HCT116 (cell line): ENCODE data around the gene BRSK2. TPM values are rescaled to one million over a fixed set of nuclear protein-coding genes. Genes with fewer than 3 reads are reported as not detected.

ENCODE experiments used
- ATAC-seq: fragments of 200-7000 bp; cut with Tn5 transposase; 2 replicates; pipeline ENCODE4 v1.9.1; 2020; ENCODE audit warnings: mild to moderate bottlenecking, moderate library complexity
- BruUV-seq: library from RNA; stranded (reverse); fragments of 400-500 nt; replicated peaks from 2 replicates; lab custom pipeline; 2021; lab: Mats Ljungman, UMichigan
- CTCF ChIA-PET: fragments of 300-600 bp; sonication (Branson Sonifier 250); formaldehyde crosslinking; loops from one replicate; lab custom pipeline; 2021; ENCODE audit warnings: antibody characterized with exemption; lab: Charles Lee
- POLR2A ChIA-PET: fragments of 300-600, 350-600 bp; sonication (Branson Sonifier 250); formaldehyde crosslinking; loops from one replicate; lab custom pipeline; 2021; ENCODE audit warnings: antibody characterized with exemption; lab: Charles Lee
- RAD21 ChIA-PET, 2 experiments: fragments of 300-600 bp; sonication (Branson Sonifier 250); formaldehyde crosslinking; loops; one replicate each; lab custom pipeline; 2023; ENCODE audit warnings: low total read pairs in 2 of 2; ENCODE audit not compliant: uncharacterized antibody in 2 of 2, unreplicated experiment in 2 of 2, low non-redundant PET in 1 of 2; lab: Charles Lee
- DNase-seq: peaks from one replicate; pipeline ENCODE4 v3.0.0-alpha.2; 2010; ENCODE audit warnings: low read depth, low spot score
- H2AFZ ChIP-seq: fragments of 200-600 bp; shearing (Covaris generic), sonication (generic); 2 replicates; pipeline ENCODE4 v1.6.1; 2017; ENCODE audit warnings: low read depth, mixed run types, mixed read lengths, antibody characterized with exemption, low read length; ENCODE audit not compliant: poor library complexity, severe bottlenecking
- H3K27ac ChIP-seq: 2 replicates; pipeline ENCODE4 v1.5.1; 2012; ENCODE audit warnings: low read depth, low read length
- H3K27me3 ChIP-seq: fragments of 200-600 bp; sonication (generic); 2 replicates; pipeline ENCODE4 v1.6.1; 2016; ENCODE audit warnings: mixed run types, low read length, mixed read lengths; ENCODE audit not compliant: insufficient read depth
- H3K36me3 ChIP-seq, 2 experiments: fragments of 200-500 bp in 1 of 2; fragments of 200-600 bp in 1 of 2; sonication (Bioruptor generic) in 1 of 2; sonication (generic) in 1 of 2; 2 replicates each; pipeline versions ENCODE4 v1.5.1 to v1.6.1; 2014 to 2016; ENCODE audit warnings: low read length in 2 of 2, inconsistent platforms in 1 of 2, mixed read lengths in 1 of 2, mixed run types in 1 of 2; ENCODE audit not compliant: insufficient read depth in 2 of 2, control insufficient read depth in 1 of 2
- H3K4me1 ChIP-seq, 2 experiments: fragments of 200-600 bp in 1 of 2; sonication (generic) in 1 of 2; 2 replicates each; pipeline versions ENCODE4 v1.5.1 to v1.6.1; 2012 to 2017; ENCODE audit warnings: low read length in 2 of 2, inconsistent platforms in 1 of 2, mild to moderate bottlenecking in 1 of 2, mixed read lengths in 1 of 2, mixed run types in 1 of 2, moderate library complexity in 1 of 2; ENCODE audit not compliant: insufficient read depth in 2 of 2, control insufficient read depth in 1 of 2
- H3K4me2 ChIP-seq: fragments of 200-600 bp; sonication (generic); 2 replicates; pipeline ENCODE4 v1.6.1; 2017; ENCODE audit warnings: mixed run types, low read length, mixed read lengths
- H3K4me3 ChIP-seq, 2 experiments: fragments of 200-600 bp in 1 of 2; sonication (generic) in 1 of 2; replicated peaks in 1 of 2; 2 replicates each; pipeline ENCODE4 v1.5.1; 2011 to 2016; ENCODE audit warnings: low read length in 2 of 2, control low read depth in 1 of 2, low read depth in 1 of 2, mild to moderate bottlenecking in 1 of 2, mixed read lengths in 1 of 2, mixed run types in 1 of 2
- H3K79me2 ChIP-seq: fragments of 200-600 bp; sonication (generic); 2 replicates; pipeline ENCODE4 v1.6.1; 2017; ENCODE audit warnings: mild to moderate bottlenecking, mixed run types, low read length, moderate library complexity, mixed read lengths; ENCODE audit not compliant: insufficient read depth
- H3K9ac ChIP-seq: fragments of 200-600 bp; sonication (generic); 2 replicates; pipeline ENCODE4 v1.6.1; 2016; ENCODE audit warnings: low read length, mixed read lengths
- H3K9me2 ChIP-seq: fragments of 200-600 bp; sonication (generic), shearing (Covaris generic); 2 replicates; pipeline ENCODE4 v1.6.1; 2017; ENCODE audit warnings: mixed run types, mild to moderate bottlenecking, moderate library complexity; ENCODE audit not compliant: insufficient read depth
- H3K9me3 ChIP-seq, 2 experiments: fragments of 200-500 bp in 1 of 2; fragments of 200-600 bp in 1 of 2; sonication (Bioruptor generic) in 1 of 2; sonication (generic) in 1 of 2; 2 replicates each; pipeline ENCODE4 v1.6.1; 2014 to 2017; ENCODE audit warnings: low read length in 2 of 2, mixed read lengths in 2 of 2, inconsistent platforms in 1 of 2, low read depth in 1 of 2, mild to moderate bottlenecking in 1 of 2, mixed run types in 1 of 2, moderate library complexity in 1 of 2; ENCODE audit not compliant: control insufficient read depth in 1 of 2, insufficient read depth in 1 of 2
- H4K20me1 ChIP-seq: fragments of 200-600 bp; sonication (generic), shearing (Covaris generic); 2 replicates; pipeline ENCODE4 v1.6.1; 2017; ENCODE audit warnings: mixed run types, mild to moderate bottlenecking, moderate library complexity; ENCODE audit not compliant: insufficient read depth
- CEBPB ChIP-seq: IDR thresholded peaks from 2 replicates; pipeline ENCODE4 v1.6.1; 2012; ENCODE audit warnings: low read depth
- CTCF ChIP-seq, 3 experiments: fragments of 200-600 bp in 1 of 3; sonication (generic) in 1 of 3; IDR thresholded peaks in 2 of 3; conservative IDR thresholded peaks in 1 of 3; 2 replicates each; pipeline ENCODE4 v1.5.1; 2012 to 2017; ENCODE audit warnings: low read depth in 2 of 3, low read length in 2 of 3, antibody characterized with exemption in 1 of 3, borderline replicate concordance in 1 of 3, control low read depth in 1 of 3, mild to moderate bottlenecking in 1 of 3, mixed read lengths in 1 of 3, mixed run types in 1 of 3, moderate library complexity in 1 of 3; ENCODE audit not compliant: insufficient read depth in 1 of 3
- EZH2phosphoT487 ChIP-seq: fragments of 200-600 bp; IDR thresholded peaks from 2 replicates; pipeline ENCODE4 v1.6.1; 2018; ENCODE audit warnings: antibody characterized with exemption, borderline replicate concordance
- FOSL1 ChIP-seq: IDR thresholded peaks from 2 replicates; pipeline ENCODE4 v1.6.1; 2012; ENCODE audit warnings: low read depth
- POLR2A ChIP-seq: IDR thresholded peaks from 2 replicates; pipeline ENCODE4 v1.7.0; 2011; ENCODE audit warnings: borderline replicate concordance; ENCODE audit not compliant: insufficient read depth, insufficient read length; ENCODE audit errors: extremely low read depth
- POLR2AphosphoS5 ChIP-seq: IDR thresholded peaks from 2 replicates; pipeline ENCODE4 v1.6.1; 2011; ENCODE audit warnings: mild to moderate bottlenecking, low read depth, low read length, moderate library complexity
- SP1 ChIP-seq: IDR thresholded peaks from 2 replicates; pipeline ENCODE4 v1.6.1; 2012; ENCODE audit warnings: low read depth
- intact Hi-C: fragments of 100-400 bp; cut with micrococcal nuclease; formaldehyde crosslinking; loops from 2 replicates; pipeline ENCODE4 v1.10.0; 2022
- total RNA-seq: library from RNA; stranded (reverse); gene quantifications from one replicate; pipeline ENCODE4 v1.2.1, GENCODE V29; 2021; ENCODE audit not compliant: unreplicated experiment

Gene BRSK2
- total RNA-seq, 1 experiment from 2014 or later, result 14.0 TPM

DNA sequence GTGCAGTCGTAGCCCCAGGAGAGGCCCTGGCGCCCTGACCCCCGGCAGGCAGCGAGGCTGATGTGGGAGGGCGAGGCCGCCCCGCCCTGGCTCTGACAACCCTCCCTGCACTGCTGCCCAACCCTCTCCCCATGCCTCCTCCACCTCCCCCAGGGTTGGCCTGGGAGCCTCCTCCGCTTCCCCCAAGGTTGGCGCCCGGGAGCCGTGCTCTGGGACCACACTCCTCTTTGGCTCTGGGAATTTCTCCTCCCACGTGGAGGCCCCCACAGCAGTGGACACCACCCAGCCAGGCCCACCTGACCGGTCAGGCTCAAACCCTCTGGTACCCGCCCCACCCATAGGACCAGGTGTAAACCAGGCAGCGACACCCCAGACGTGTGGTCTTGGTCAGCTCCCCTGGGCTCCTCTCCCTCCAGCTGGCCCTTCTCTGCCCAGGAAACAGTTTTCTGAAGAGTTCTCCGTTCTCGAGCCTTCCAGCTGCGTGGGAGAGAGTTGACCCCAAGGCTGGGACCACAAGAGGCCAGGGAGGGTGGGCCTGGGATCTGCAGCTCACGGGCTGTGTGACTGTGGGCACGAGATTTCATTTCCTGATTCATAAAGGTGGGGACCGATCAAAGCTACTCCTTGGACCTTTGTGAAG is 39.5 kb upstream of the BRSK2 start:
- ChIA-PET POLR2A (interaction anchor here (0.6 kb wide), 1 partner anchor 29 kb away, joined by 4 read pairs; no protein-coding TSS in a partner anchor), RAD21 (no interaction called here), CTCF (interaction anchor here (1.2 kb wide), 1 partner anchor 197 kb away, joined by 3 read pairs; no protein-coding TSS in a partner anchor)
- Histone ChIP-seq H2AFZ (no peak overlapping the region), H3K4me3 (no peak overlapping the region), H4K20me1 (no peaks in the 10 kb centered on the region), H3K4me1 (no peaks in the 10 kb centered on the region), H3K9me2 (no peaks in the 10 kb centered on the region), H3K36me3 (no peaks in the 10 kb centered on the region), H3K27ac (no peak overlapping the region), H3K9me3 (no peaks in the 10 kb centered on the region), H3K4me2 (no peak overlapping the region), H3K79me2 (no peaks in the 10 kb centered on the region), H3K9ac (no peak overlapping the region), H3K27me3 (no peaks in the 10 kb centered on the region)
- no peak for ATAC-seq
- no peak for DNase-seq
- intact Hi-C loops, result no loop called here
- no TSS peak for BruUV-seq
- TF ChIP-seq FOSL1 (no peak), POLR2A (no peak), CEBPB (no peak), EZH2phosphoT487 (no peak), SP1 (no peak), POLR2AphosphoS5 (no peak), CTCF (IDR thresholded peaks at IDR 0.05 in 2 of 3, conservative IDR thresholded peaks at IDR 0.05 in 1 of 3; ENCODE audit: borderline replicate concordance in 1 of 3, insufficient read depth in 1 of 3, low read depth in 2 of 3, low read length in 2 of 3) (no peak)
